HepG2 (cell line): ENCODE data around the gene ZNF213. TPM values are rescaled to one million over a fixed set of nuclear protein-coding genes. Genes with fewer than 3 reads are reported as not detected.

Experiments
- ARID2 ChIP-seq: sonication (generic); formaldehyde crosslinking; IDR thresholded peaks from 2 replicates; pipeline ENCODE4 v1.8.1; 2022; ENCODE audit warnings: mild to moderate bottlenecking, missing genetic modification reagents, borderline replicate concordance
- ESRRA ChIP-seq: sonication (generic); formaldehyde crosslinking; IDR thresholded peaks from 2 replicates; pipeline ENCODE4 v1.5.1; 2020; ENCODE audit warnings: mild to moderate bottlenecking, low read depth, missing genetic modification reagents
- SKI ChIP-seq: fragments of 450-650 bp; IDR thresholded peaks from one replicate; pipeline ENCODE4 v1.6.1; 2018; ENCODE audit warnings: mild to moderate bottlenecking; ENCODE audit not compliant: partially characterized antibody
- THAP9 ChIP-seq: sonication (generic); formaldehyde crosslinking; IDR thresholded peaks from 2 replicates; pipeline ENCODE4; 2020; ENCODE audit warnings: missing genetic modification reagents, mild to moderate bottlenecking, borderline replicate concordance
- USF2 ChIP-seq, 2 experiments: sonication (generic) in 1 of 2; formaldehyde crosslinking in 1 of 2; IDR thresholded peaks; 2 replicates each; pipeline versions ENCODE4 v1.5.1 to v1.6.1; 2011 to 2020; ENCODE audit warnings: borderline replicate concordance in 1 of 2, low read depth in 1 of 2, low read length in 1 of 2, mild to moderate bottlenecking in 1 of 2, missing genetic modification reagents in 1 of 2, moderate library complexity in 1 of 2
- ZBTB42 ChIP-seq: sonication (generic); formaldehyde crosslinking; IDR thresholded peaks from 2 replicates; pipeline ENCODE4 v1.5.0; 2020; ENCODE audit warnings: mild to moderate bottlenecking, missing genetic modification reagents
- ZMAT3 ChIP-seq: sonication (generic); formaldehyde crosslinking; conservative IDR thresholded peaks from 2 replicates; pipeline ENCODE4 v1.7.0; 2021; ENCODE audit warnings: missing genetic modification reagents
- ZNF121 ChIP-seq: sonication (generic); formaldehyde crosslinking; IDR thresholded peaks from 2 replicates; pipeline ENCODE4 v1.5.0; 2020; ENCODE audit warnings: mild to moderate bottlenecking, missing genetic modification reagents
- ZNF318 ChIP-seq: sonication (generic); formaldehyde crosslinking; IDR thresholded peaks from 2 replicates; pipeline ENCODE4 v1.4.0; 2020; ENCODE audit warnings: mild to moderate bottlenecking, missing genetic modification reagents
- polyA plus RNA-seq, 8 experiments: library from polyadenylated mRNA; depleted of rRNA in 3 of 8; stranded (reverse) in 7 of 8; unstranded in 1 of 8; fragments of >200 nt; fragmentation: Illumina TruSeq in 4 of 8; extraction: Trizol in 4 of 8; gene quantifications; 2 replicates each; pipeline versions ENCODE4 v1.2.1 to v1.2.3, GENCODE V29; 2011 to 2016; ENCODE audit warnings: low read depth in 4 of 8, missing spikeins in 1 of 8, mixed read lengths in 1 of 8; ENCODE audit not compliant: insufficient read depth in 1 of 8
- total RNA-seq, 5 experiments: library from RNA; depleted of rRNA; stranded (reverse); fragments of >200 nt; fragmentation: Illumina TruSeq; extraction: Trizol; gene quantifications; 2 replicates each; pipeline ENCODE4 v1.2.3, GENCODE V29; 2016; ENCODE audit warnings: low read depth in 1 of 5
- TF ChIP-seq, protein P1 (sequence below): sonication (generic); formaldehyde crosslinking; IDR thresholded peaks from 2 replicates; pipeline ENCODE4 v1.5.0; 2020; ENCODE audit warnings: missing genetic modification reagents

Gene ZNF213
- total and polyA plus RNA-seq, 2 of the 13 experiments (the other 11 are each of a cell fraction or from before 2014, with no cell fraction given): 0.59 to 0.97 TPM

GRCh38 chr16:3165111-3165822 lies 30.4 kb downstream of the ZNF213 start (continued):
- TF ChIP-seq ZNF318 (CRISPR knock-in tag): no peak
- TF ChIP-seq ZMAT3: 0 out of 2 replicates have a peak, but pooled peaks have one; percentile 15
- no peak for TF ChIP-seq ESRRA
- no peak for TF ChIP-seq ZNF121
- peak; percentile 73 for TF ChIP-seq USF2 (IDR thresholded peaks at IDR 0.05; ENCODE audit: low read depth, low read length)
- peak; percentile 58; the same call in 1 of the 2 replicates for TF ChIP-seq USF2 (CRISPR knock-in tag; IDR thresholded peaks at IDR 0.05; ENCODE audit: borderline replicate concordance)
- TF ChIP-seq ZBTB42 (CRISPR knock-in tag): no peak
- TF ChIP-seq SKI: no peak
- peak; percentile 13; the same call in 1 of the 2 replicates for TF ChIP-seq THAP9 (CRISPR knock-in tag)
- TF ChIP-seq, protein P1, sequence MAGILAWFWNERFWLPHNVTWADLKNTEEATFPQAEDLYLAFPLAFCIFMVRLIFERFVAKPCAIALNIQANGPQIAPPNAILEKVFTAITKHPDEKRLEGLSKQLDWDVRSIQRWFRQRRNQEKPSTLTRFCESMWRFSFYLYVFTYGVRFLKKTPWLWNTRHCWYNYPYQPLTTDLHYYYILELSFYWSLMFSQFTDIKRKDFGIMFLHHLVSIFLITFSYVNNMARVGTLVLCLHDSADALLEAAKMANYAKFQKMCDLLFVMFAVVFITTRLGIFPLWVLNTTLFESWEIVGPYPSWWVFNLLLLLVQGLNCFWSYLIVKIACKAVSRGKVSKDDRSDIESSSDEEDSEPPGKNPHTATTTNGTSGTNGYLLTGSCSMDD (CRISPR knock-in tag): no peak
- TF ChIP-seq ARID2 (CRISPR knock-in tag): no peak
